Tibial nerve (tissue), 4 donors: ENCODE data around the gene KRTAP10-6. TPM values are rescaled to one million over a fixed set of nuclear protein-coding genes. Genes with fewer than 3 reads are reported as not detected.

ENCODE experiments used
- DNase-seq, 2 donors: peaks; one replicate each; pipeline ENCODE4 v3.0.0-alpha.2; 2019; ENCODE audit warnings: low spot score in 2 of 2
- H3K27ac ChIP-seq, 4 donors: fragments of 200-600 bp; sonication (generic) in 3 of 4; one replicate each; pipeline ENCODE4 v1.5.1; 2017 to 2019; ENCODE audit warnings: mild to moderate bottlenecking in 1 of 4
- H3K27me3 ChIP-seq, 2 donors: fragments of 200-600 bp; sonication (generic) in 1 of 2; one replicate each; pipeline versions ENCODE4 v1.5.1 to v1.6.0; 2017 to 2019
- H3K36me3 ChIP-seq, 3 donors: fragments of 200-600 bp; sonication (generic); one replicate each; pipeline ENCODE4 v1.5.1; 2018 to 2019
- H3K4me1 ChIP-seq, 4 donors: fragments of 200-600 bp; sonication (generic) in 3 of 4; one replicate each; pipeline ENCODE4 v1.5.1; 2017 to 2019
- H3K4me3 ChIP-seq, 4 donors: fragments of 200-600 bp; sonication (generic) in 3 of 4; one replicate each; pipeline ENCODE4 v1.5.1; 2017 to 2019; ENCODE audit warnings: mild to moderate bottlenecking in 1 of 4, moderate library complexity in 1 of 4
- H3K9me3 ChIP-seq, 4 donors: fragments of 200-600 bp; sonication (generic) in 3 of 4; one replicate each; pipeline ENCODE4 v1.5.1; 2017 to 2019
- CTCF ChIP-seq, 5 experiments: fragments of 200-600 bp in 3 of 5; fragments of 450-650 bp in 2 of 5; sonication (generic) in 3 of 5; IDR thresholded peaks; one replicate each; pipeline ENCODE4 v1.5.1; 2016 to 2019; ENCODE audit warnings: antibody characterized with exemption in 5 of 5, mild to moderate bottlenecking in 3 of 5, moderate library complexity in 2 of 5
- EP300 ChIP-seq, 2 donors: sonication (generic); formaldehyde crosslinking; IDR thresholded peaks; one replicate each; pipeline ENCODE4 v1.6.1; 2017; ENCODE audit warnings: antibody characterized with exemption in 2 of 2, mild to moderate bottlenecking in 1 of 2
- POLR2A ChIP-seq, 2 donors: fragments of 450-650 bp; IDR thresholded peaks; one replicate each; pipeline ENCODE4 v1.6.1; 2017; ENCODE audit warnings: antibody characterized with exemption in 2 of 2, mild to moderate bottlenecking in 2 of 2, moderate library complexity in 2 of 2
- whole genome bisulfite sequencing, 2 donors: methylation state at CpG; one replicate each; pipeline ENCODE4 v1.1.5; 2018; 5-methylcytosine and 5-hydroxymethylcytosine counted together
- total RNA-seq, 4 donors: library from RNA; depleted of rRNA; stranded (reverse); fragments of >200 nt; gene quantifications; one replicate each; pipeline ENCODE4 v1.1.0, GENCODE V29; 2016

Gene KRTAP10-6
- total RNA-seq, 4 donors from 2014 or later, result not detected

GRCh38 chr21:44590311-44590721, 2.0 kb downstream of the KRTAP10-6 start:
- 71 to 86% methylated on average over 9 to 10 of the region's 10 CpGs for WGBS, 2 donors
- Histone ChIP-seq H3K27me3 (peaks cover 0 to 17% of the 10 kb centered on the region in 2 donors), H3K27ac (no peak overlapping the region), H3K36me3 (no peaks in the 10 kb centered on the region), H3K9me3 (peaks cover 0 to 22% (median 0%) of the 10 kb centered on the region in 4 donors), H3K4me3 (no peak overlapping the region), H3K4me1 (no peaks in the 10 kb centered on the region)
- no peak for TF ChIP-seq POLR2A (IDR thresholded peaks at IDR 0.05)
- TF ChIP-seq CTCF (IDR thresholded peaks at IDR 0.05), result no peak
- TF ChIP-seq EP300 (IDR thresholded peaks at IDR 0.05), result no peak
- DNase-seq, result no peak

DNA sequence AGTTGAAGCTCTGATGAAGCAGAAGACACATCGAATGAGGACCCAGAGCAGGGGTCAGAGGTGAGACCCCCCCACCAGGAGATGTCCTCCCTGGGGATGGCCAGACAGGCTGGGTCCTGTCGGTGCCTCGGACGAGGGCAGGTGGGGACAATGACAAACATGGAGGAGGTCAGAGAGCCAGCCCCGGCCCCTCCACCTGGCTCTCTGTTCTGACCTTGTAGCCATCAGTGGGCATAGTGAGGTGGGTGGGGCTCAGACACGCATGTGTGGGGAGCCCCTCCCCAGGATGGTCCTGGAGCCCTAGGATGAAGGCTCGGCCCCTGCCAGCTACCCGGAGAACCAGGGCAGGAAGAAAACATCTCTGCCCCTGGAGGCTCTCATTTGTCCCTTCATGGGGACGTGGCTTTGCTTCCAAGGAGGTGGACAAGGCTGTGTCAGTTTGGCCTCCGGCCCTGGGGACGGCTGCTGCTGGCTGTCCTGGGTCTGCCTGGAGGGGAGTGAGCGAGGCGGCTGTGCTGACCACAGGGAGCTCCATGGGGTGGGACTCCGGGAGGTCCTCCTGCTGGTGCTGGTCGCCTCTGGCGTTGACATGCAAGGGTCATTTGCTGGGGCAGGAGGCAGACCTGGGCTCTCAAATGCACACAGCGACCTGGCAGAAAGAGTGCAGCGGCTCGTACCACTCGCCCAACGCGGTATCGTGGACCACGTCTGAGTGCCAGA, 2.6 kb downstream of the KRTAP10-6 start:
- H3K27me3 ChIP-seq, result peaks cover 0 to 21% of the 10 kb centered on the region in 2 donors
- no peak for TF ChIP-seq POLR2A (IDR thresholded peaks at IDR 0.05)
- no peak for TF ChIP-seq CTCF (IDR thresholded peaks at IDR 0.05)
- TF ChIP-seq EP300 (IDR thresholded peaks at IDR 0.05), result no peak
- no peak overlapping the region for H3K4me3 ChIP-seq
- 79 to 87% methylated on average over 14 to 24 of the region's 24 CpGs for WGBS, 2 donors
- peaks cover 0 to 22% (median 0%) of the 10 kb centered on the region in 4 donors for H3K9me3 ChIP-seq
- H3K36me3 ChIP-seq, result no peaks in the 10 kb centered on the region
- no peak for DNase-seq
- no peak overlapping the region for H3K27ac ChIP-seq
- no peaks in the 10 kb centered on the region for H3K4me1 ChIP-seq

DNA sequence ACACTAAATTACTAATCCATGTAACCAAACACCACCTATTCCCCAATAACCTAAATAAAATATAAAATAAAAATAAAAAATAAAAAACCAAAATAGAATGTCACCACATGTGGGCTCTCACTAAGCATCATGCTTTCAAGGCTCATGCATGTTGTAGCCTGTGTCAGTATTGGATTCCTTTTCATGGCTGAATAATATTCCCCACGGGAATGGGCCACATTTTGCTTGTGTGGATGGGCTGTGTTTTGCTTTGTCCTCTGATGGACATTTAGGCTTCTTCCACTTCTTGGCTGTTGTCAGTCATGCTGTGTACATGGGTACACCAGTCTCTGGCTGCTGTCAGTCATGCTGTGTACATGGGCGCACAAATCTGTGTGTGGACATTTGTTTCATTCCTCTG, 3.2 kb downstream of the KRTAP10-6 start:
- TF ChIP-seq CTCF (IDR thresholded peaks at IDR 0.05) (no peak), POLR2A (IDR thresholded peaks at IDR 0.05) (no peak), EP300 (IDR thresholded peaks at IDR 0.05) (no peak)
- no peaks in the 10 kb centered on the region for H3K4me1 ChIP-seq
- H3K36me3 ChIP-seq, result no peaks in the 10 kb centered on the region
- WGBS, 2 donors, result 88 to 95% methylated on average over 2 of the region's 2 CpGs
- no peak for DNase-seq
- H3K4me3 ChIP-seq, result no peak overlapping the region
- H3K27me3 ChIP-seq, result peaks cover 0 to 21% of the 10 kb centered on the region in 2 donors
- no peak overlapping the region for H3K27ac ChIP-seq
- H3K9me3 ChIP-seq, result peaks cover 0 to 22% (median 0%) of the 10 kb centered on the region in 4 donors

DNA sequence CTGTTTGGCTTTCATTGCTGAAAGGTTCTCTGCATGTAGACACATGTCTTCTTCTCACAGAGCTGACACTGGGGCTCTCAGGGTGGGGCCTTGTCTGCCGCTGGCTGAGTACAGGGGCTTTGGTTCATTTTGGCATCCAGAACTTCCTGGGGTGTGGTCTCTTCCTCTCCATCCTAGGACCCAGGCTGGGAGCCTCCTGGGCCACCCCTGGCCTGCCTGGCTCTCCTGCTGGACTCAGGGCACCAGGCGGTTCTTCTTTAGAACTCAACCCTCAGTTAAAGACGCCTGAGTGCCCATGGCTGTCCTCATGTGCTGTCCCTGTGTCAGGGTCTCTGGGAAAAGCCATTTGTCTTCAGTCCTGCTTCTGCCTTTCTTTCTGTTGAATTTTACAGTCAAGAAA, 6.4 kb downstream of the KRTAP10-6 start:
- no peak overlapping the region for H3K27ac ChIP-seq
- no peak for TF ChIP-seq POLR2A (IDR thresholded peaks at IDR 0.05)
- no peak for TF ChIP-seq EP300 (IDR thresholded peaks at IDR 0.05)
- no peak for TF ChIP-seq CTCF (IDR thresholded peaks at IDR 0.05)
- H3K4me3 ChIP-seq, result no peak overlapping the region
- H3K36me3 ChIP-seq, result no peaks in the 10 kb centered on the region
- 81 to 95% methylated on average over 3 of the region's 3 CpGs for WGBS, 2 donors
- no peaks in the 10 kb centered on the region for H3K4me1 ChIP-seq
- peaks cover 0 to 11% of the 10 kb centered on the region in 2 donors for H3K27me3 ChIP-seq
- no peak for DNase-seq
- H3K9me3 ChIP-seq, result peaks cover 0 to 38% (median 3%) of the 10 kb centered on the region in 4 donors

DNA sequence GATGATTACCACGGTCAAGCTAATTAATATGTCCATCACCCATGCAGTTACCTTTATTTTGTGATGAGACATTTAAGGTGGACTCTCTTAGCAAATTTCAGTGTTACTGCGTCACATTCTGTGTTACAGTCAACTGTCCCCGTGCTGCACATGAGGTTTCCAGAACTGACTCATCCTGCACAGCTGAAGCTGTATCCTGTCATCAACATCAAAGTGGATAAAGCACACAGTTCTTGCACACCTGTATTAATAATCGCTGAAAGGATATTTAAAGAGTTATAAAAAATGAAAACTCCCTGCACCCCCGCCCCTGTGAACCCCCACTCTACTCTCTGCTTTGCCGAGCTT, 8.5 kb downstream of the KRTAP10-6 start:
- 82 to 85% methylated on average over 6 of the region's 6 CpGs for WGBS, 2 donors
- no peak overlapping the region for H3K4me3 ChIP-seq
- no peak overlapping the region for H3K27ac ChIP-seq
- peaks cover 0 to 54% (median 3%) of the 10 kb centered on the region in 4 donors for H3K9me3 ChIP-seq
- no peaks in the 10 kb centered on the region for H3K4me1 ChIP-seq
- no peaks in the 10 kb centered on the region for H3K36me3 ChIP-seq
- TF ChIP-seq POLR2A (IDR thresholded peaks at IDR 0.05), result no peak
- TF ChIP-seq EP300 (IDR thresholded peaks at IDR 0.05), result no peak
- no peak for TF ChIP-seq CTCF (IDR thresholded peaks at IDR 0.05)
- H3K27me3 ChIP-seq, result peaks cover 0 to 11% of the 10 kb centered on the region in 2 donors
- DNase-seq, result no peak
